NCI-H2107 (cell line): Measurements from ENCODE around the gene ZNF524.

Experiments
- DNase-seq: peaks from one replicate; lab custom pipeline; 2025; lab: John Stamatoyannopoulos, UW

Gene ZNF524

DNA sequence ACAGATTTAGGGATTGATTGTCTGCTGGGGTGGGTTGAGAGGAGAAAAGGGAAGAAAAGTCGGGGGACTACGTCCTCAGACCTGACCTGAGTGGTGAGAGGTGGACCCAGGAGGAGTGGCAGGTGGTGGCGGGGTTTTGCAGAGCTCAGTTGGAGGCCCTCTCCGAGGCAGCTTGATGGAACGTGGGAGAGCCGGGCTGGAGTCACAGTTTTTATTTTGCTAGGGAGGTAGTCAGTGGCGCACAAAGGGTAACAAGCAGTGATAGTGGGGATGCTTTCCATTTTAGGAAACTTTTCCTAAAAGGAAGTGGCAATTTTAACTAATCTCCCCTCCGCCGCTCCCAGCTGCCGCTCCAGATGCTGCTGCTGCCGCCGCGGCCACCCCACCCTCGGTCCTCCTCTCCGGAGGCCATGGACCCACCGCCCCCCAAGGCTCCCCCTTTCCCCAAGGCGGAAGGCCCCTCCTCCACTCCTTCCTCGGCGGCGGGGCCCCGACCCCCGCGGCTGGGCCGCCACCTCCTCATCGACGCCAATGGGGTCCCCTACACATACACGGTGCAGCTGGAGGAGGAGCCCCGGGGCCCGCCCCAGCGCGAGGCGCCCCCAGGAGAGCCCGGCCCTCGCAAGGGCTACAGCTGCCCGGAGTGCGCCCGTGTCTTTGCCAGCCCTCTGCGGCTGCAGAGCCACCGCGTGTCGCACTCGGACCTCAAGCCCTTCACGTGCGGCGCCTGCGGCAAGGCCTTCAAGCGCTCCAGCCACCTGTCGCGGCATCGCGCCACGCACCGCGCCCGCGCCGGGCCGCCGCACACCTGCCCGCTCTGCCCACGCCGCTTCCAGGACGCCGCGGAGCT, 42.3 kb downstream of the ZNF524 start:
- DNase-seq = no peak

DNA sequence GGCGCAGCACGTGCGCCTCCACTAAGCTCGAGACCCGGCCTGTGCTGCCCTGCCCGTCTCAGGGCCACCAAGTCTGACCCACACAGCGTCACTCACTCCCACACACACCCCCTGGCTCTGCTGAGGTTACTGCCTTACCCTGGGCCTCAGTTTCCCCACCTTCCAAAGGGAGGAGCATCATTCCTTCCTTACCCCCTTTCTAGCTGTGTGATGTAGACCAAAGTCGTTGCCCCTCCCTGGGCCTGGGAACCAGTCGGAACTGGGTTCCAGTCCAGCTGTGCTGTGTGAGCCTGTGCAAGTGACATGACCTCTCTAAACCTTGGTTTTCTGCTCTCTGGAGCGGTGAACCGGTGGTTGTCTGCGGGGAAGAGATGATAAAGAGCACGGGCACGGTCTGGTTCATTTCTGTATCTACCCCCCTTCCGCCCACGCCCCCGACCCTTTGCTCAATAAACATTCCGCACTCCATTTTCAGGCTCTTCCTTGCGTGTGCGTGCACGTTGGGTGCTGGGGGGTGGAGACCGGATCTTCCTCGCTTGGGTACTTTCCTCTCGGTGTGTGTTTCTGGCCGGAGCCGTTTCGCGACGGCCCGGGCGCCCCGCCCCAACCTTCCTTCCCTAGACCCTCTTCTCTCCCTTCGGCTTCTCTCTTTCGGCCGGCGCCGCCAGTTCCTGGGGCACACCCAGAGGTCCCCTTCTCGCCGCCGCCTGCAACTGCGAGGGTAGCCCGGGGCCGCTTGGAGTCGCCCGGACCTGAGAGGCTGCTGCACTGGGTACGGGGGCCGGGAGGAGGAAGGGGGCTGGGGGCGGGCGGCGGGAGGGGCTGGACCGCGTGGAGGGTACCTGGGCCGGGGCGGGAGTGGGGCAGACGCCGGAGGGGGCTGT, 43.2 kb downstream of the ZNF524 start, which contains the start of gene ZNF581:
Gene ZNF581 (plus strand): TSS at position 647 of the 884 bp plus-strand sequence. CDS start 923 bp downstream, outside the sequence.
- DNase-seq = no peak

DNA sequence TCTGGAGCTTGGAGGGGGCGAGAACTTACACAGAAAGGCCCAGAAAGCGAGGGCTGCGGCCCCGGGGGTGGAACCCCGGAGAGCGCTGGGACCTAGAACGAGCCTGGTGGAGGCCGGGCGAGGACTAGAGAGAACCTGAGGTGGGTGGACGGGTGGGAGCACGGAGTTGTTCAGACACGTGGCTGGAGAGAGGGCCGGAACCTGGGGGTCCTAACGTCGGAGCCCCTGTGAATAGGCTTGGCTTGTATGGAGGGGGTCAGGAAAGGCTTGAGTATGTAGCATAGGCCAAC, 43.7 kb downstream of the ZNF524 start:
- DNase-seq = no peak

DNA sequence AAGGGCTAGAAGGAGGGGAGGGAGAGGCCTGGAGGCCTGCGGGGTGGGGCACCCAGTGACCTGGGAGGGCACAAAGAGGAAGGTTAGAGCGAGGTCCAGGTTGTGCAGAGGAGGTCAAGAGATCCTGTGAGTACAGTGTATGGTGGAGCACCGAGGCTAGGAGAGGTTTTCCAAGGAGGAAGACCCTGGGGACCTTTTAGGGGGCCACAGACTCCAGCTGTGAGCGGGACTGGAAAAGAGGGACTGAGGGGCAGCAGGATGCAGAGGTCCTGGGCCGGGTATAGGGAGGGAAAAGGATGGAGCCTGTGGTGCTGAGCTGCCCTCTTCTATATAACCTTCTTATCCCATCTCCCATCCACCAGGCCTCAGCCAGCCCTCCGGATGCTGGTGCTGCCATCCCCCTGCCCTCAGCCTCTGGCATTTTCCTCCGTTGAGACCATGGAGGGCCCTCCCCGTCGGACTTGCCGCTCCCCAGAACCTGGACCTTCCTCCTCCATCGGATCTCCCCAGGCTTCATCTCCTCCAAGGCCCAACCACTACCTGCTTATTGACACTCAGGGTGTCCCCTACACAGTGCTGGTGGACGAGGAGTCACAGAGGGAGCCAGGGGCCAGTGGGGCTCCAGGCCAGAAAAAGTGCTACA, 44.2 kb downstream of the ZNF524 start:
- DNase-seq = no peak

DNA sequence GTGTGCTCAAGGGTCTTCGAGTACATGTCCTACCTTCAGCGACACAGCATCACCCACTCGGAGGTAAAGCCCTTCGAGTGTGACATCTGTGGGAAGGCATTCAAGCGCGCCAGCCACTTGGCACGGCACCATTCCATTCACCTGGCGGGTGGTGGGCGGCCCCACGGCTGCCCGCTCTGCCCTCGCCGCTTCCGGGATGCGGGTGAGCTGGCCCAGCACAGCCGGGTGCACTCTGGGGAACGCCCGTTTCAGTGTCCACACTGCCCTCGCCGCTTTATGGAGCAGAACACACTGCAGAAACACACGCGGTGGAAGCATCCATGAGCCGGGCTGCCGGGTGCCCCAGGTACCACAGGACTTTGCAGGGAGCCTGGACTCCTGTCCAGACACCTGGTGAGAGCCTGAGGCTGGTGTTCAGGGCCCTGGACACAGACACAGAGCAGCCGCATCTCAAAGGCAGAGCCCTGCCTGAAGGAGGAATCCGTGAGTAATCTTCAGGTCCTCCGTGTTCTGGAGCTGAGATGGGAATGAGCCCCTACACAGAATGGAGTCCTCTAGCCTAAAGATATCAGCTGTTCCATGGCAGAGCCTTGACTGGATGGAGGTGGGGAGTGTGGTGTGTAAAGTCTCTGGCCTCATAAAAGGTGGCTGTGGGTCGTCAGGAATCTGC, 44.9 kb downstream of the ZNF524 start:
- DNase-seq = no peak

DNA sequence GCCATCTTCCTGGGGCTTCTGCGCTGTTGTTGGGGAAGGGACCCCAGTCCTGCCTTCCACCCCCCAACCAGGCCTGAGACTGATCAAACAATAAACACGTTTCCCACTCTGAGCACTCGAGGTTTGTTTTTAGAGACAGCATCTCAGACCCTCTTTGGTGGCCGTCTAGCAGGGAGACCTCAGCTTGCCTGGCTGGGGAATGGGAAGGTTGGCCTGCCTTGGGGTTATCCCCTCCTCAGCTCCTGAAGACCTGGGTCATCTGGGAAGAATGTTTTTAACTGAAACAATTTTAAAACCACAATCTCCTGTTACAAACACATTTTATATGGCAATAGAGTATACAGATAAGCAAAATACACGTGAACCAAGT, 45.4 kb downstream of the ZNF524 start:
- no peak for DNase-seq

DNA sequence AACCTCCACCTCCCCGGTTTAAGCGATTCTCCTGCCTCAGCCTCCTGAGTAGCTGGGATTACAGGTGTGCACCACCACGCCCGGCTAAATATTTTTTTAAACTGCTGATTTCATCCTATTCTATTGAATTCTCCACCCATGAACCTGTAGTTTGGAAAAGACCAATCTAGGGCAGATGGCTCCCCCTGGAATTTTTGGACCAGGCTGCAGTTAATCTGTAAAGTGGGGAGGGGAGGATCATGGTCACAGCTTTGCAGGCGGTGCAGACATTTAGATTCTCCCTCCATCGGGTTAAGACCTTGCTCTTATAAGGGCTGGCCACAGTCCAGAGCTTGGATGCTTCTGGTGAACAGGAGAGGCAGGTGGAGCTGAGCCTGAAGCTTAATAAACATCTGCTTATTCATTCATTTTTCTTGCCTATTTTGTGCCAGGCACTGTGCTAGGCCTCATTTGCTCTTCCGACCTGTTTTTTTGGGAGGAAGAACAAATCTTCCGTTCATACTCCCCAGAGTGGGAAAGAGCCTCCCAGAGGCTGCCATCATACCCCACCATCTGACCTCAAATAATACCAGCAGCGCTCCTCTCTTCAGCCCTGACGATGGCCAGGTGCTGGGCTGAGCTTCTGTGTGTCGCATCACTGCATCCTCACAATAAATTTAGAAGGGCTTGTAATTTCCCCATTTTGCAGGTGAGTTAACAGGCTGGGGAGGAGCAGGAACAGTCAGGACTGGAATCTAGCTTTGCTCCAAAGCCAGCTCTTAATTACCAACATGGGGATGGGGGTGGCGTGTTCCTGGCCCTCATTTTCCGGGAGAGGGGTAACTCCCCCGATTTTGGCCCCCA, 47.0 kb downstream of the ZNF524 start:
- DNase-seq = no peak

DNA sequence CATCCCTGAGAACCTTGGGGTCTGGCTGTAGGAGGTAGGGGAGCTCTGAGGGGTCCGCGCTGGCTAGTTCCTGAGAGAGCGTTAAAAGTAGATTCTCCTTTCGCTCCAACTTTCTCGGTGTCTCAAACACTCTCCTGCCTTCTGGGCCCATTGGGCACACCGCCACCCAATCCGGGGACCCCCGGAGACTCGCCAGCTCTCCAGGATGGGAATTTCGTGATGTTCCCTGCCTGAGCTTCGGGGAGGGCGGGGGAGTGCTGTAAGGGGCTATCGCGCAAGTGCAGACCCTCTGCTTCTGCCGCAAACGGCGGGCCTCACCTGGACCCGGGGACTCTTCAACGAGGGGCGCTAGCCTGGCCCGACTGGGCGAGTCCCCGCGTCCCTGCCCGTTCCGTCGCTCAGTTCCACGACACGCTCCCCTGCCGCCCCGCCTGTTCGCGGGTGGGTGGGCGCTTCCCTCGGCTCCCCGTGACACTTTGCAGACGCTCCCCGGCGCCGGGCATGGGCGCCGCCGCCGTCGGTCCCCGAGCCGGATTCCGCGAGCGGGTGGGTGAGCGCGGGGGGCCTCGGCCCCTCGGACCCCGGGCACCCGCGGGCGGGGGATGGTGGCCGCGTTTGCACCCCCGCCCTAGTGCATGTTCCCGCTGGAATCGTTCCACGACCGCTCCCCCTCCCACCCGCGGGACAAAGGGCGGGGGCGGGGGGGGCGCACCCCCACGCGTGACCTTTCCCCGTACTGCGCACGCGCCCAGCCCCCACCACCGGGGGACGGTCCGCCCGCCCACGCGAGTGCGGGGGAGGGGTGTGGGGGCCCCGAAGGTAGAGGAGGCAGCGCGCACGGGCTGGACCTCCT, 47.9 kb downstream of the ZNF524 start, which contains the start of gene CCDC106:
Gene CCDC106 (plus strand): TSS at position 481 of the 853 bp plus-strand sequence. CDS start 835 bp downstream, outside the sequence.
- DNase-seq = no peak

DNA sequence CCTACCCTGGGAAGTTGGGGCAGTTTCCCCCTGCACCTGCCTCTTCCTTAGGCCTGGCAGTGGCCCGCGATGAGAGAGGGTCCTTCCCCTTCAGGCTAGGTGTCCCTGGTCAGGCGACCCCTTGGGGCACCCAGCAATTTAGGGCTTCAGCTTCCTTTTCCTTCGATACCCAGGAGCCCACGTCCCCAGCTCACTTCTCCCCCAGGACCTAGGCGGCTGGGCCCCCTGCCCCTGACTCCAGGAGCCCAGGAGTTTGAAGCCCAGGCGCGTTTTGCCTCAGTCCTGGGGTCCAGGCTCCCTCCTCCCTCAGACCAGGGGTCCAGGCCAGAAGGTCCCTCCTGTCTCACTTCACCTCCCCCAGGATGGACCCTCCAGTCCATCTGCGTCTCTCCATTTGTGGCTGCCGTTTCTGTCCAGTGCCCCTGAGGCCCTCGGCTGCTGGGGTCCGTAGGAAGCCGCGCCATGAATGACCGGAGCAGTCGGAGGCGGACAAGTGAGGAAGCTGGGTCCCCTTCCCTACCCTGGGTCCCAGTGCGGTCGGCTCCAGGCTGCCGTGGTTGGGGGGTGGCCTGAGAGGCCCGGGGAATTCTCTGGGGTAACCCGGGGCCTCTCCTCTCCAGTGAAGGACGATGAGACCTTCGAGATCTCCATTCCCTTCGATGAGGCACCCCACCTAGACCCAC, 48.6 kb downstream of the ZNF524 start:
- DNase-seq = no peak

DNA sequence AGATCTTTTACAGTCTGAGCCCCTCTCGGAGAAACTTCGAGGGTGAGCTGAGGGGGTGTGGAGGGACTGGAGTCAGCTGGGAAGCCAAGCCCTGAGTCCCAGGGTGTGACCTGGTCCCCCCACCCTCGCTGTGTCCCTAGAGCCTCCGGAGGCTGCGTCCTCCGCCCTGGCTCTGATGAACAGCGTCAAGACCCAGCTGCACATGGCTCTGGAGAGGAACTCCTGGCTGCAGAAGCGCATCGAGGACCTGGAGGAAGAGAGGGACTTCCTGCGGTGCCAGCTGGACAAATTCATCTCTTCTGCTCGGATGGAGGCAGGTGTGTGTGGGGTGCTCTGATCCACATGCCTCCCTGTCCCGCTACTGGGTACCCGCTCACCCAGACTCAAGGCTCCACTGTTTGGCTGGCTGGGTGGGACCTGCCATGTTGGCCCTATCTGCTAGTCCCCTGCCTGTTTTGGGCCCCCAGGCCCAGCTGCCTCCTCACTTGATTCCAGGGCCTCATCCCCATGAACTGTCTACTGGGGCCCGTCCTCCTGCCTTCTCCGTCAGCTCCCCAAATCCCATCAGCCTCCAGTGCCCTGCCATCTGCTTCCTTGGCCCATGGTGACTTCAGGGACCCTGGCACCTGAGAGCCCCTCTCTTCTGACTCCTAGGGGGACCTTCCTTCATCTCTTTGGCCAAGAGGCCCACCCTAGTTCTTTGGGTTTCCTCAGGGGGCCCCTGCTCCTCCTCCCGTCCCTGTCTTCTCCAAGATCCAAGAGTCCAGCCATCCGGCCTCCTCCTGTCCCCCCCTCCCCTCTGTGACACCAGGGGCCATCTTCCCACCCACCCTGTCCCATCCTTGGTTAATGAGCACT, 49.4 kb downstream of the ZNF524 start:
- DNase-seq = no peak

DNA sequence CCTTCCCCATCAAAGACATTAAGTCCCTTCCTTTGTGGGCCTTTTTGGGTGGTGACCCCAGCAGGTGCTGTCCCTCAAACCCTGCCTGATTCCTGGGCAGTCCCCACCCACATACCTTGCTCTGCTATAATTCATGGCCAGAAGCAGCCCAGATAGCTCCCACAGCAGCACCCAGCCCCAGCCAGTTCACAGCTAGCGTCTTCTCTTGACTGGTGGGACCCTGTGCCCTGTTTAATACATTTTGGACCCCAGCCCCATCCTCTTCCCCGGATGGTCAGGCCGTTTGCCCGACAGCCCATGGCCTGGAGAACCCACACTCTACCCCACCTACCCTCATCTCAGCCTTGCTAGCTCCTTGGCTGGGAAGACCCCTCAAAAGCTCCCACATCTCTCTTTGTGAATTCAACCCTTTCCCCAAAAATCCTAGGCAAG, 50.1 kb downstream of the ZNF524 start:
- DNase-seq = no peak

DNA sequence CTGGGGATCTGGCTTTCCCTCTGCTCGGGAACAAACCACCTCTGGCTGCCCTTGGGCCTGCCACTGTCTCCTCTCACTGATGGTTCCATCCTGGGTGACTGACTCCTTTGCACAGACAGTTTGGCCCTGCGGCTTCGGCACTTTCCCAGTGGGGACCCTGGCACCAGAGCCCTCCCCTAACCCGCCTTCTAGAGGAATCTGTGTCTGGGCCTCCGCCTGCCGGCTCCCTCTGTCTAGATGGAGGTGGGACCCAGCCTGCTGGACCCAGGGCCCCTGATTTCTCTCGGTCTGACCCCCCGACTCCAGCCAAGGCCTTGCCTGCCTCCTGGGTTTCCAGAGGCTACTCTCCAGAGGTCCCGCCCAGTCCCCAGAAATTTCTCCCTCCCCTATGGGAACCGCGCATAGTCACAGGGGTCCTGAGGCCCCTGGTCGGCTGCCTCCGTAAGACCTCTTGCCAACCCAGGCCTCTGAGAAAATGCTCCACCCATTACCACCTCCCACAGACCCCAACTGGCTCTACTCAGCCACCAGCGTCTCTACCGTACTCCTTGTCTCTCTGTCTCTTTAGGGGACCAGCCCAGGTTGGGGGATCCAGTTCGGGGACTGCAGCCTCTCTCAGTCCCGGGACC, 50.6 kb downstream of the ZNF524 start:
- DNase-seq = no peak

DNA sequence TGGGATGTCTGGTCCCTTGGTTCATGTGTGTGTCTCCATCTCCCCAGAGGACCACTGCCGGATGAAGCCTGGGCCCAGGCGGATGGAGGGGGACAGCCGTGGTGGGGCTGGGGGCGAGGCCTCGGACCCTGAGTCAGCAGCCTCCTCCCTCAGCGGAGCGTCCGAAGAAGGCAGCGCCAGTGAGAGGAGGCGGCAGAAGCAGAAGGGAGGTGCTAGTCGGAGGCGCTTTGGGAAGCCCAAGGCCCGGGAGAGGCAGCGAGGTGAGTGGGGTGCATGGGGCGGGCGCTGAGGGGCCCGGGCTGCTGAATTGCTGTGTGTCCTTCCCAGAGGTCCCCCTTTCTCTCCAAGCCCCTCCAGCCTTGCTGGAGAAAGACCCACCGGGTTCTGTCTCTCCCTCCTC, 51.1 kb downstream of the ZNF524 start:
- DNase-seq = no peak

DNA sequence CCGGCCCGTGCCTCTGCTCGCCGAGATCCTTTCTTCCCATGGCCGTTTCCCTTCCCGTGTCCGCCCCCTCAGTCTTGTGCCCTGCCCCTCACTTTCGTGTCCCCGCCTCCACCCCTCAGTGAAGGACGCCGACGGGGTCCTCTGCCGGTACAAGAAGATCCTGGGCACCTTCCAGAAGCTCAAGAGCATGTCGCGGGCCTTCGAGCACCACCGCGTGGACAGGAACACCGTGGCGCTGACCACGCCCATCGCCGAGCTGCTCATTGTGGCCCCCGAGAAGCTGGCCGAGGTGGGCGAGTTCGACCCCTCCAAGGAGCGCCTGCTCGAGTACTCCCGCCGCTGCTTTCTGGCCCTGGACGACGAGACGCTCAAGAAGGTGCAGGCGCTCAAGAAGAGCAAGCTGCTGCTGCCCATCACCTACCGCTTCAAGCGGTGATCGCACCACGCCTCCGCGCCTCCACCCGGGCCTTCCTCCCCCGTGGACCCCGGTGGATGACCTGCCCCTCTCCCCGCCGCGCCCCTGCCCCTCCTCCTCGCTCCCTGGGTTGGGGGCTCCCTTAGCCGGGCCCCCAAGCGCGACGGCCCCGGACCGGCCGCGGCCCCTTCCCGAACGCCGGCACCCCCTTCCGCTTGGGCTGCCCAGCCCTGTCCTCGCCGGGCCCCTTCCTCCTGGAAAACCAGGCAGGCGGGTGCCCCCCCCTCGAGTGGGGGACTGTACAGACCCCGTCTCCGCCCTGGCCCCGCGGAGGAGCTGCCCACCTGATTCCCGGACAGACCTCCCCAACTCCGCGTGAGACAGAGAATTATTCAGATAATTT, 52.4 kb downstream of the ZNF524 start:
- DNase-seq = no peak
